AG20443 (cell line): ENCODE data around the gene D2HGDH.
"Not testable (repeated sequence)": the region's sequence is repeated elsewhere in the genome, so short reads cannot be mapped to it uniquely, and the experiment has no call there.

Experiments
- DNase-seq: peaks from one replicate; pipeline ENCODE4 v3.0.0; 2012; ENCODE audit warnings: low spot score, mixed read lengths

The D2HGDH gene

DNA sequence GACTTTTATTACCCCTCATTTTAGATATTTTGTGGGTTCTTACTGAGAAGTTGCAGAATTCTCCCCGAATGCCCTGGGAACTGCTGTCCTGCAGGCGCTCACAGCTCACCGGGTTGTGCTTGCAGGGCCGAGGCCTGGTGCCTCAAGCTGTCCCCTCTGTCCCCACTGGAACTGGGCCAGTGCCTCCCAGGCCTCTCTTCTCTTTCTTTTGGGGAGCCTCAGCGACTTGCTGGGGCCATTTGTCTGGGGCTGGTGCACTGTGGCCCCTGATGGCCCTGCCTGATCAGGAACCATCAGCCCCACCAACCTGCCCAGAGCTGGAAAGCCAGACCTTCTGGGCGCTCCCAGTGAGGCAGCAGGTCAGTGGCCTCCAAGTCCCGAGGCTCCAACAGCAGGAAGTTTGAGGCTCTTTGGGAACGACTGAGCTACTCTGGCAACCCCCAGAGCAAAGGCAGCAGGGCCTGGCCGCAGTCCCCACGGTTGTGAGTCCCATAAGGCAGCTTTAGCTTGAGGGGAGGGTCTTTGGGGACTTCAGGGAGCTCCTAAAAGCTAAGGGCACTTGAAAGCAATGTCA lies 59.9 kb downstream of the D2HGDH start:
- DNase-seq = no peak

DNA sequence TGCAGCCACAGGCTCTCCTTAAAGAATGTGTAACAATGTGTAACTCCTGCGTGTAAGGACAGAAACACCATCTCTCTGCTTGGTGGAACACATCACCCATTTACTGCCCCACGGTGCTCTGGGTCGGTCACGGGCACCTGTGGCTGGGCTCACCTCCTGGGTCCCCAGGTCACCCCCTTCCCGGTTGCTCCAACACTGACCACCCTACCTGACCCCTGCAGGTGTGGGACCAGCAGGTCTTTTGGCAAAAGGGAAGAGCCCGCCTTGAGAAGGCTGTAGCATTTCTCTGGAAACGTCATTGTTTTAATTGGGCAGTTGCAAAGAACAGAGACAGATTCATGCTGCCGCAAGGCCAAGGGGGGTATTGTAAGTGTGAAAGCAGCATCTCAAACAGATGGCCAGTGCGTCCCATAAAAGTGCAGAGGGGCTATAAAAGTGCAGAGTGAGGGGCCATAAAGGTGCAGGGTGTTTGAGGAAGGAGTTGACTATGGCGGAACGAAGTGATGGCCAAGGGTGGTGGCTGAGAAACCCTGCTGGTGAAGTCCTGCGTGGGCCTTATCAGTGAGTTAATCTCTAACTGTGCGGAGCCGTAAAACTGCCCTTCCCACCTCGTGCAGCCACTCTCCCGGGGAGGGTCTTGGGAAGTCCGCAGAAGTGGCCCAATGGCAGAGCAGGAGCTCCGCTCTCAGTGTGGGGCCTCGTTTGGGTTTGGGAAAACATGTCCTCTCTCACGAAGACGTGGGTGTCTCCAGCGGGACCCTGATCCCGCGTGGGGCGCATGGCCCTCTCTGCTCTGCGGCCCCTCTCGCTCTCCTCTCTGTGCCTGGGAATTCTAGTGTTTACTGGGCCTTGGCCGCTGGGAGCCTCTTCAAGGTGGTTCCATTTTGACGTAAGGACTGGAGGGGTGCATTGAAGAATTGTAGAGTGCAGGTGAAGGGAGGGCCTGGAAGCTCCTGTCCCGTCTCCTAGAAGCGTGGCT lies 60.9 kb downstream of the D2HGDH start:
- DNase-seq = no peak

GRCh38 chr2:241796209-241796608 lies 61.8 kb downstream of the D2HGDH start:
- DNase-seq = no peak

DNA sequence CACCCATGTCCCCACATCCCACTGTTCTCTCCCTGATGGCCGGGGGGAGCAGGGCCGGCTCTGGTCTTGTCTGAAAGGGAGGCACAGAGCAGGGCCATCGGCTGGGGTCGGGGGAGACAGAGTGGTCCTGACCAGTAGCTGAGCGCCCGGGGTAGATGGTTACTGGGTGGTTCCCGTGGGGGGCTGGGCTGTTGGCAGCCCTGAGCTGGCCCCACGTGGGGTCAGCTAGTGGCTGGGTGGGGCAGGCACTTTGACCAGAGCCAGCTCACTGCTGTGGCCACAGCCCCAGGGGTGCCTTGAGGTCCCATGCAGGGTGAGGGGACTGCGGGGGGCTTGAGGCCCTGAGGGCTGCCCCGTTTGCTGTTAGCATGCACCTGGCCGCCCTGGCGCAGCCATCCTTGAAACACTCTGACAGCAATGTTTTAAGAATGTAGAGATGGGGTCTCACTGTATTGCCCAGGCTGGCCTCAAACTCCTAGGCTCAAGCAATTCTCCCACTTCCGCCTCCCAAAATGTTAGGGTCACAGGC lies 62.2 kb downstream of the D2HGDH start:
- no peak for DNase-seq

GRCh38 chr2:241797441-241798080 lies 63.1 kb downstream of the D2HGDH start:
- no peak for DNase-seq

DNA sequence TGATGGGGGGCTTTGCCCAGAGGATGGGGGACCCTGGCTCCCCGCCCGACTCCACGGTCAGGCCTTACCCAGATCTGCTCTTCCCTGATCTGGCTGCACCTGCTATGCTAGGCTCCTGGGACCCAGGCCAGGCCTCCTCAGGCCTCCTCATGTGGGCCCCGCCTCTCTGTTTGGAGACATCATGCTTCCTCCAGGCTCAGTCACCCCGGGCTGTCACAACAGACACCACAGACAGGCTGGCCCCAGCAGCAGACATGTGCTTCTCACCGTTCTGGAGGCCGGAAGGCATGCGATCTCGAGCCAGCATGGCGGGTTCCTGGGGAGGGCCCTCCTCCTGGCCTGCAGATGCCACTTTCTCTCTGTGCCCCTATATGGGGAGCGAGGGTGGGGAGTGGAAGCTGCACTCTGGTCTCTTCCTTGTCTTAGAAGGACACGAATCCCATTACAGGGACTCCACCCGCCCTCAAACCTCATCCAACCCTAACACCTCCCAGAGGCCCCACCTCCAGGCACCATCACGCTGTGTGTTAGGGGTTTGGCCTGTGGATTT lies 63.7 kb downstream of the D2HGDH start:
- DNase-seq = no peak

DNA sequence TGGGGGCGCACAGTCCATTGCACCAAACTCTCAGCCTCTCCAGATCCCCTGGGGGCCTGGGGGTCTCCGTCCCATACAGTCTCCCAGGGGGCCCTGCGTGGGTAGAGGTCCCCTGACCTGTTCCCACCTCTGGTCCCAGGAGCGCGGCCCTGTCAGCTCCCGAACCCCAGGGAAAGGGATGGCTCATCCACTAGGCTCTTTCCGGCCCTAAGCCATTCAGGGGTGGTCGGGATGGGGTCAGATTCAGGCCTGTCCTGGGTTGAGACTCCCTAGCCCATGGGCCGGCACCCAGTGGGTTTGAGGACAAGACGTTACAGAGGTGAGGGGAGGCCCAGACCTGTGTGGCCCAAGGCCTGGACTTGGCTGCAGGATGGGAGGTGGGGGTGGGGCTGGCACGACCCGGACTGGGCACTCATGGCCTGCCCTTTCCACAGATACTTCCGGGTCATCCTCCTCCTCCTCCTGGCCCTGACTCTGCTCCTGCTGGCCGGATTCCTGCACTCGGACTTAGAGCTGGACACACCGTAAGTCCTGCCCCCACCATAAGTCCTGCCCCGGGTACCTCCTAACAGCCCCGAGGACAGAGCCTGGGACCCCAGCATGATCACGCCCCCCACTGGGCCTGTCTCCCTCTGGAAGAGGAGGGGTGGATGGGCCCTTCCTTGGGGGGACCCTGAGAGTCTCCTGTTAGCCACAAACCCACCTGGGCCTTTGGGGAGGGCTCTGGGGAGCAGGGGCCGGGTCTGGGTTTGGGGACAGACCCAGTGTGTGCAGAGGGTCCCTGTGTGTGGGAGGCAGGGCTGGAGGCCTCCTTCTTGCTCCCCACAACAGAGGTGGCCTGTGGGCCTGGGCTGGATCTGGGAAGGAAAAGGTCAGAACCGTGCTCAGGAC lies 64.4 kb downstream of the D2HGDH start:
- no peak for DNase-seq

- DNase-seq = no peak
Measured at GRCh38 chr2:241799522-241800197, 65.2 kb downstream of the D2HGDH start.

DNA sequence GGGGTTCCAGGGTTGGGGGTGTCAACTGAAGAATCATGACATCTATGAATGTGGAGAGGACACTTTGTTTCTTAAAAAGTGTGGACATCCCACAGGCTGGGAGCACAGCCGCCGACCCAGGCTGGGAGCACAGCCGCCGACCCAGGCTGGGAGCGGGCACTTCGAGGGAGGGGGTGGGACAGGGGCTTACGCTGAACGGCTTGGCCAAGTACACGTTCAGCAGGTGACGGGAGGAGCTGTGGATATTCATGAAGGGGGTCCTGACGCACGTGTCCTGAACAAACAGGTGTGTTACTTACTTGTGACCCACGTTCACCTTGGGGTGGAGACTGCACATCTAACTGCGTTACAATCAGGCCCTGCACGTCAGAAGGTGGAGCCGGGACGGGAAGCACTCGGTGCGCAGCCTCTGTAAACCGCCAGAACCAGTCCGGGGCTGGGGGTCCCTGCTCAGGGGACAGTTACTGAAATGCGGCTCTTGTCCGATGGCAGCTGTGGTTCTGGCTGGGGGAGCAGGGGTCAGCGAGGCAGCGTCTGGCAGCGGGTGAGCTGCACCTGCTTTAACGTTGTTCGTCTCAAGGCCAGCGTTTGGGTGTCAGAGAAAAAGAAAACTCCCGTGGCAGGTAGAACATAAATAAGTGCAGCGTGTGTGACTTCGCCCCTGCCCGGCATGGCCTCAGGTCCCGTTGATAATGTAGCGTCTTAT lies 65.9 kb downstream of the D2HGDH start:
- not testable (repeated sequence) for DNase-seq

GRCh38 chr2:241801611-241802420 lies 67.4 kb downstream of the D2HGDH start:
- no peak for DNase-seq

- DNase-seq = peak; percentile 14
Measured at GRCh38 chr2:241802421-241803318, 68.2 kb downstream of the D2HGDH start.

GRCh38 chr2:241803387-241804325 lies 69.2 kb downstream of the D2HGDH start:
- DNase-seq = peak; percentile 83

DNA sequence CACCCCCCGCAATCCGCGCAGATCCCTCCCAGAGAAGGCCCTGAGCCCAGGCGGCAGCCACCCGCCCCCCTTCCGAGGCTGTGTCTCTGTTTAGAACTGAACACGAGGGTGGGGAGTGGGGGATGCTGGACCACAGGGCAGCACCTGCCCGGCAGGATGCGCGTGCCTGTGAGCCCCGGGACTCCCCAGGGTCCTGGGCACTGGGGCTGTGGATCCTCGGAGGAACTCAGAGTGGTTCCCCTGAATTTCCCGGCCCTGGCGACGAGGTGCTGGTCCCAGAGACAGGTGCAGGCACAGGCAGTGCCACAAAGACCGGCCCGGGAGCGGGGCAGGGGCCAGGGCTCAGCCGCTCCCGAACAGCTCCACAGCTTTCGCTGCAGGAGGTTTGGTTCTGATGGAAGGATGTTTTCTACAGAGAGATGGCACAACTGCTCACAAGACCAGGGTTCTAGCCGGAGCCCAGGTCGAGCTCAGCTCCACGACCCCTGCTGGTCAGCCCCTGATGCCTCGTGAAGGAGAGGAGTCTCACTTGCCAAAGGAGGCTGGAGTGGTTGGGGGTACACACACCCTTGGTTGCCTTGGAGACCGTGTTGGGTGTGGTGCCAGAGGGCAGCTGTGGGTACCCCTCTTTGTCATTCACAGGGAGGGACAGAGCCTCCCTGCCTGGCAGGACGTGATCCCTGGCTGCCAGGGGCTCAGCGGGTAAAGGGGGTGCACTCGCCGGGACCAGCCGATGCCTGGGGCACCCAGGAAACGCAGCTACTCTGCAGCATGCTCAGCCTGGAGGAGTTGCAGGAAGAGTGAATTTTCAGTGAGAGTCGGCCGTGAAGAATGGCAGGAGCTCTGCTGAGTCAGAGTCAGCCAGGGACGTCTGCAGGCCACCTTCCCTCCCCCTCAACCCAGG lies 70.1 kb downstream of the D2HGDH start:
- DNase-seq = peak; percentile 9

GRCh38 chr2:241806217-241806616 lies 71.8 kb downstream of the D2HGDH start:
- DNase-seq = not testable (repeated sequence)

DNA sequence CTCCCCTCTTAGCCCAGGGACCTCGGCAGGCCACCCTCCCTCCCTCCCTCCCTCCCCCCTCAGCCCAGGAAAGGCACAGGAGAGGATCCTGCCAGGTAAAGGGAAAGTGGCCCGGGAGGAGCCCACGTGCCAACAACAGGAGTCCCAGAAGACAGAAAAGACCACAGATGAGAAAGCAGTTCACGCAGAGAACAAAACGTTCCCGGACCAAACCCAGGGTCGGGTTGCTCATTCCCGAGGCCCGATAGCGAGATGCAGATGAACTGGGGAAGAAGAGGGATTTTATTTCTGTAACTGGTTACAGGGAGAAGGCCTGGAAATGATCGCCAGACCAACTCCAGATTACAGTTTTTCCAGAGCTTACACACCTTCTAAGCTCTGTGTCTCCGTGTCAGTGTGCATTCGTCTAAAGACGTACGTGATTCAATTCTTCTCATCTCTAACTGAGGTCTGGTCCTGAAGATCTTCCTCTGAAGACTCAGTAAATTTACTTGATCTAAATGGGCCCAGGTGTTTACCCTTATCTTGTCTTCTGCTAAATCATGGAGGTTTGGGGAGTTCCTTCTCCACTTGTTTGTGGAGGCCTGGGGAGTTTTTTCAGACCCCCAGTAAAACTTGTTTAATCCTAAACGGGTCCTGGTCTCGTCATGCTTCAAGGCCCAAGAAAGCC lies 73.8 kb downstream of the D2HGDH start:
- DNase-seq = no peak
